Uterus (tissue), 4 donors: ENCODE measurements around the gene PSMC3IP. TPM values are rescaled to one million over a fixed set of nuclear protein-coding genes. Genes with fewer than 3 reads are reported as not detected.

Source experiments
- DNase-seq, 2 donors: peaks; one replicate each; pipeline ENCODE4 v3.0.0-alpha.2; 2019 to 2020
- H3K27ac ChIP-seq, 2 donors: fragments of 200-600 bp; sonication (generic); 1 replicate in 1 of 2; 2 replicates in 1 of 2; pipeline ENCODE4 v1.5.1; 2016 to 2018
- H3K27me3 ChIP-seq, 2 donors: fragments of 200-600 bp; sonication (generic); one replicate each; pipeline ENCODE4 v1.5.1; 2018 to 2019; ENCODE audit warnings: control low read depth in 1 of 2
- H3K36me3 ChIP-seq, 2 donors: fragments of 200-600 bp; sonication (generic); one replicate each; pipeline ENCODE4 v1.5.1; 2019; ENCODE audit warnings: control low read depth in 1 of 2
- H3K4me1 ChIP-seq, 2 donors: fragments of 200-600 bp; sonication (generic); one replicate each; pipeline ENCODE4 v1.5.1; 2018 to 2019; ENCODE audit warnings: control low read depth in 1 of 2
- H3K4me3 ChIP-seq, 2 donors: fragments of 200-600 bp; sonication (generic); 1 replicate in 1 of 2; 2 replicates in 1 of 2; pipeline ENCODE4 v1.5.1; 2018 to 2019; ENCODE audit warnings: mild to moderate bottlenecking in 1 of 2
- H3K9me3 ChIP-seq, 2 donors: fragments of 200-600 bp; sonication (generic); one replicate each; pipeline ENCODE4 v1.5.1; 2019; ENCODE audit warnings: control low read depth in 1 of 2
- CTCF ChIP-seq, 4 experiments: fragments of 200-600 bp in 2 of 4; fragments of 450-650 bp in 2 of 4; sonication (generic) in 2 of 4; IDR thresholded peaks; one replicate each; pipeline ENCODE4 v1.5.1; 2016 to 2019; ENCODE audit warnings: antibody characterized with exemption in 4 of 4, mild to moderate bottlenecking in 2 of 4, moderate library complexity in 1 of 4
- POLR2A ChIP-seq, 2 donors: fragments of 450-650 bp; IDR thresholded peaks; one replicate each; pipeline ENCODE4 v1.6.1; 2016; ENCODE audit warnings: antibody characterized with exemption in 2 of 2, mild to moderate bottlenecking in 1 of 2, moderate library complexity in 1 of 2
- intact Hi-C: fragments of 100-400 bp; cut with DNase I; formaldehyde crosslinking; loops from one replicate; pipeline ENCODE4 v1.15.1; 2023; ENCODE audit warnings: low total_unique reads
- total RNA-seq, 4 donors: library from RNA; depleted of rRNA in 3 of 4; stranded (reverse); fragments of >200 nt in 3 of 4; gene quantifications; one replicate each; pipeline versions ENCODE4 v1.1.0 to v1.2.4, GENCODE V29; 2014 to 2023
- donor health status: DM: yes; HTN: yes; CAD: no.

Gene PSMC3IP
- total RNA-seq, 4 donors from 2014 or later = 2.8 to 16.5 (median 5.0) TPM

- no peak overlapping the region for H3K4me3 ChIP-seq
- H3K9me3 ChIP-seq = no peaks in the 10 kb centered on the region
- DNase-seq = no peak
- no peak overlapping the region for H3K27ac ChIP-seq
- H3K36me3 ChIP-seq = no peaks in the 10 kb centered on the region
- H3K27me3 ChIP-seq = no peaks in the 10 kb centered on the region
- intact Hi-C loops = loop anchor here (10.0 kb wide), 1 partner anchor 100 kb away; the partner anchor contains the start of gene PLEKHH3
- TF ChIP-seq POLR2A (IDR thresholded peaks at IDR 0.05) = no peak
- no peak for TF ChIP-seq CTCF (IDR thresholded peaks at IDR 0.05)
- H3K4me1 ChIP-seq = peaks cover 0 to 12% of the 10 kb centered on the region in 2 donors
These were observed 3.1 kb downstream of the PSMC3IP start for GRCh38 chr17:42574463-42574862.

- TF ChIP-seq CTCF (IDR thresholded peaks at IDR 0.05) (no peak), POLR2A (IDR thresholded peaks at IDR 0.05) (no peak)
- no peak for DNase-seq
- intact Hi-C loops = loop anchor here (10.0 kb wide), 1 partner anchor 102 kb away; the partner anchor contains the start of gene PLEKHH3
- Histone ChIP-seq H3K9me3 (no peaks in the 10 kb centered on the region), H3K27ac (no peak overlapping the region), H3K4me3 (no peak overlapping the region), H3K27me3 (no peaks in the 10 kb centered on the region), H3K4me1 (peaks cover 0 to 8% of the 10 kb centered on the region in 2 donors), H3K36me3 (no peaks in the 10 kb centered on the region)
These were observed 4.4 kb downstream of the PSMC3IP start for GRCh38 chr17:42573095-42573494.

GRCh38 chr17:42571435-42572225 is 5.9 kb downstream of the PSMC3IP start:
- no peaks in the 10 kb centered on the region for H3K36me3 ChIP-seq
- no peak overlapping the region for H3K27ac ChIP-seq
- H3K9me3 ChIP-seq = no peaks in the 10 kb centered on the region
- intact Hi-C loops = loop anchor here (10.0 kb wide), 1 partner anchor 103 kb away; the partner anchor contains the start of gene PLEKHH3
- no peaks in the 10 kb centered on the region for H3K27me3 ChIP-seq
- no peak overlapping the region for H3K4me3 ChIP-seq
- no peak for TF ChIP-seq CTCF (IDR thresholded peaks at IDR 0.05)
- no peak for TF ChIP-seq POLR2A (IDR thresholded peaks at IDR 0.05)
- no peak for DNase-seq
- H3K4me1 ChIP-seq = no peaks in the 10 kb centered on the region

GRCh38 chr17:42568341-42569111 is 9.0 kb downstream of the PSMC3IP start:
- no peak for DNase-seq
- H3K27me3 ChIP-seq = no peaks in the 10 kb centered on the region
- H3K4me1 ChIP-seq = peaks cover 3 to 10% of the 10 kb centered on the region in 2 donors
- intact Hi-C loops = no loop called here
- H3K9me3 ChIP-seq = no peaks in the 10 kb centered on the region
- H3K36me3 ChIP-seq = no peaks in the 10 kb centered on the region
- no peak overlapping the region for H3K4me3 ChIP-seq
- no peak overlapping the region for H3K27ac ChIP-seq
- TF ChIP-seq CTCF (IDR thresholded peaks at IDR 0.05) (no peak), POLR2A (IDR thresholded peaks at IDR 0.05) (no peak)
